Ovary (tissue), 9 donors: ENCODE measurements around the gene PTH1R. TPM values are rescaled to one million over a fixed set of nuclear protein-coding genes. Genes with fewer than 3 reads are reported as not detected.

ENCODE experiments used
- DNase-seq, 5 donors: peaks; one replicate each; pipeline ENCODE4 v3.0.0-alpha.2; 2019 to 2020
- H3K27ac ChIP-seq, 2 donors: fragments of 200-600 bp; one replicate each; pipeline versions ENCODE4 v1.5.1 to v1.8.0; 2019 to 2022
- H3K27me3 ChIP-seq: fragments of 200-600 bp; one replicate; pipeline ENCODE4 v1.8.0; 2022
- H3K36me3 ChIP-seq: fragments of 200-600 bp; sonication (generic); one replicate; pipeline ENCODE4 v1.5.1; 2019
- H3K4me1 ChIP-seq: one replicate; pipeline ENCODE4 v1.8.1; 2013; ENCODE audit warnings: mild to moderate bottlenecking, moderate library complexity; ENCODE audit not compliant: insufficient read depth
- H3K4me3 ChIP-seq: fragments of 200-600 bp; sonication (generic); one replicate; pipeline ENCODE4 v1.5.1; 2017
- H3K9me3 ChIP-seq, 2 donors: fragments of 200-600 bp in 1 of 2; sonication (generic) in 1 of 2; one replicate each; pipeline versions ENCODE4 v1.5.1 to v1.8.1; 2013 to 2019; ENCODE audit warnings: mild to moderate bottlenecking in 1 of 2, moderate library complexity in 1 of 2
- EP300 ChIP-seq: sonication (generic); formaldehyde crosslinking; IDR thresholded peaks from one replicate; pipeline ENCODE4 v1.6.1; 2017; ENCODE audit warnings: antibody characterized with exemption
- POLR2A ChIP-seq: fragments of 450-650 bp; IDR thresholded peaks from one replicate; pipeline ENCODE4 v1.6.1; 2017; ENCODE audit warnings: antibody characterized with exemption, mild to moderate bottlenecking, moderate library complexity
- WGBS, 3 donors: extraction: QIAGEN DNeasy Blood & Tissue Kit in 1 of 3; methylation state at CpG; one replicate each; pipeline versions ENCODE4 v1.1.5 to v1.1.7; 2013 to 2017; 5-methylcytosine and 5-hydroxymethylcytosine counted together
- intact Hi-C, 4 donors: fragments of 100-400 bp; cut with DNase I; formaldehyde crosslinking; loops; one replicate each; pipeline versions ENCODE4 v1.11.0 to v1.15.1; 2022 to 2023
- polyA plus RNA-seq, 2 donors: library from polyadenylated mRNA; stranded (reverse); fragments of 200-250 nt in 1 of 2; fragments of 350-450 nt in 1 of 2; fragmentation: Illumina TruSeq in 1 of 2; extraction: RNeasy Lipid Tissue Mini Kit (QIAGEN cat#74804) in 1 of 2; gene quantifications; one replicate each; pipeline ENCODE4 v1.2.3, GENCODE V29; 2013 to 2014
- total RNA-seq, 7 donors: library from RNA; depleted of rRNA in 2 of 7; stranded (reverse); fragments of >200 nt in 2 of 7; fragmentation: NEBNext Ultra II Directional in 3 of 7; extraction: Animal tissue kit (Norgen Biotek cat#: 25700) in 3 of 7; gene quantifications; one replicate each; pipeline versions ENCODE4 v1.1.0 to v1.2.4, GENCODE V29; 2016 to 2023
- TF ChIP-seq, protein P1 (sequence below), 3 donors: fragments of 450-650 bp in 2 of 3; fragments of 200-600 bp in 1 of 3; IDR thresholded peaks; one replicate each; pipeline versions ENCODE4 v1.5.1 to v1.8.0; 2016 to 2022; ENCODE audit warnings: antibody characterized with exemption in 3 of 3, mild to moderate bottlenecking in 1 of 3
- donor health status: DM: no; HTN: no; CAD: no; lungs with moderate emphysema.
- donor health status: DM: no; HTN: no; CAD: no.
- donor health status: Bipolar disorder and iron deficiency.
- donor health status: DM: yes; HTN: yes; CAD: no.
- donor health status: DM: no; HTN: no; CAD: no.
- donor health status: DM: yes; HTN: yes; CAD: no.

The PTH1R gene
- total and polyA plus RNA-seq, 9 donors: 3.8 to 23.9 (median 12.3) TPM

DNA sequence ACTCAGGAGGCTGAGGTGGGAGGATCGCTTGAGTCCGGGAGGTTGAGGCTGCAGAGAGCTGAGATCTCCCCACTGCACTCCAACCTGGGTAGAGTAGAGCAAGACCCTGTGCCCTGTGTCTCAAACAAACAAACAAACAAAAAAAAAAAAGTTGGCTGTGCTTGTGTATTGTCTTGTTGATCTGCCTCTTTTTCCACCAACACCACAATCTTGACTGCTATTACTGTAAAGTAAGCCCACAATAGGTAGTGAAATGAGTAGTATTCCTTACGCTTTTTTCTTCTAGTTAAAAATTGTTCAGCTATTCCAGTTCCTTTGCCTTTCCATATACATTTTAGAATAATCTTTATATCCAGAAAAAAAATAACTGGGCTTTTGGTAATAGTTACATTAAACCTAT, 35.5 kb downstream of the PTH1R start:
- intact Hi-C loops: no loop called here
- H3K27ac ChIP-seq: no peak overlapping the region
- 93 to 97% (median 97%) methylated on average over 3 of the region's 3 CpGs for WGBS, 3 donors
- H3K27me3 ChIP-seq: no peaks in the 10 kb centered on the region
- H3K4me3 ChIP-seq: no peak overlapping the region
- DNase-seq: no peak
- peaks cover 15% of the 10 kb centered on the region for H3K4me1 ChIP-seq
- TF ChIP-seq EP300: no peak
- TF ChIP-seq POLR2A: no peak
- TF ChIP-seq, protein P1, sequence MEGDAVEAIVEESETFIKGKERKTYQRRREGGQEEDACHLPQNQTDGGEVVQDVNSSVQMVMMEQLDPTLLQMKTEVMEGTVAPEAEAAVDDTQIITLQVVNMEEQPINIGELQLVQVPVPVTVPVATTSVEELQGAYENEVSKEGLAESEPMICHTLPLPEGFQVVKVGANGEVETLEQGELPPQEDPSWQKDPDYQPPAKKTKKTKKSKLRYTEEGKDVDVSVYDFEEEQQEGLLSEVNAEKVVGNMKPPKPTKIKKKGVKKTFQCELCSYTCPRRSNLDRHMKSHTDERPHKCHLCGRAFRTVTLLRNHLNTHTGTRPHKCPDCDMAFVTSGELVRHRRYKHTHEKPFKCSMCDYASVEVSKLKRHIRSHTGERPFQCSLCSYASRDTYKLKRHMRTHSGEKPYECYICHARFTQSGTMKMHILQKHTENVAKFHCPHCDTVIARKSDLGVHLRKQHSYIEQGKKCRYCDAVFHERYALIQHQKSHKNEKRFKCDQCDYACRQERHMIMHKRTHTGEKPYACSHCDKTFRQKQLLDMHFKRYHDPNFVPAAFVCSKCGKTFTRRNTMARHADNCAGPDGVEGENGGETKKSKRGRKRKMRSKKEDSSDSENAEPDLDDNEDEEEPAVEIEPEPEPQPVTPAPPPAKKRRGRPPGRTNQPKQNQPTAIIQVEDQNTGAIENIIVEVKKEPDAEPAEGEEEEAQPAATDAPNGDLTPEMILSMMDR (IDR thresholded peaks at IDR 0.05): no peak
- no peaks in the 10 kb centered on the region for H3K9me3 ChIP-seq
- H3K36me3 ChIP-seq: no peaks in the 10 kb centered on the region

DNA sequence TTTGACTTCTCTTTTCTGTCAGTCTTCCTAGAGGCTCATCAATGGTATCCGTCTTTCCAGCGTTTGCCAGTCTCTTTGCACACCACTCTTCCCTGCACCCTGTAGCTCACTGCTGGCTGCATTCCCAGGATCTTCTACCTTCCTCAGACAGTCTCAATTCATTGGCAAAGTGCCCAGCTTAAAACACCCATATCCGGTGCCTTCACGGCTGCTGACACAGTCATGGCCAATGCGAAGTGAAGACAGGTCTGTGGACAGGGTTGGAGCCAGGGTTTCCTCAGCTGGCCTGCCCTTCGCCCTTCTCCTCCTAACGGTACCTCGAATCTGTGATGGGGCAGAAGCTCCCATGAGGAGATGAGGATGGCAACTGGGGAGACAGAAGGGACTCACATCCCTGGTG, 36.1 kb downstream of the PTH1R start:
- TF ChIP-seq, protein P1 (IDR thresholded peaks at IDR 0.05): no peak
- TF ChIP-seq POLR2A (no peak), EP300 (no peak)
- H3K27ac ChIP-seq: no peak overlapping the region
- no peak overlapping the region for H3K4me3 ChIP-seq
- 45 to 48% (median 48%) methylated on average over 8 of the region's 8 CpGs for WGBS, 3 donors
- no peaks in the 10 kb centered on the region for H3K36me3 ChIP-seq
- intact Hi-C loops: no loop called here
- H3K9me3 ChIP-seq: no peaks in the 10 kb centered on the region
- H3K27me3 ChIP-seq: no peaks in the 10 kb centered on the region
- DNase-seq: peak in 2 of 5 donors; percentile 31 to 33
- peaks cover 11% of the 10 kb centered on the region for H3K4me1 ChIP-seq

DNA sequence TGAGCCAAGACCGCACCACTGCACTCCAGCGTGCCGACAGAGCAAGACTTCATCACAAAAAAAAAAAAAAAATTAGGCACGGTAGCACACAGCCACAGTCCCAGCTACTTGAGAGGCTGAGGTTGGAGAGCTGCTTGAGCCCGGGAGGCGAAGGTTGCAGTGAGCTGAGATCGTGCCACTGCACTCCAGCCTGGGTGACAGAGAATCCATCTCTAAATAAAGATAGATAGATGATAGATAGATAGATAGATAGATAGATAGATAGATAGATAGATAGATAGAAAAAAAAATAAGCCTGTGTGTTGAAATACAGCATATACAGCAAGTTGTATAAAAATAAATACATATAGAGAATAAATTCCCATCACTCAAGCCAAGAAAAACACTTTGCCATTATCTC, 37.3 kb downstream of the PTH1R start:
- DNase-seq: peak in 1 of 5 donors; percentile 21
- TF ChIP-seq, protein P1 (IDR thresholded peaks at IDR 0.05): no peak
- Histone ChIP-seq H3K4me3 (no peak overlapping the region), H3K27ac (no peak overlapping the region), H3K9me3 (no peaks in the 10 kb centered on the region), H3K36me3 (no peaks in the 10 kb centered on the region), H3K27me3 (no peaks in the 10 kb centered on the region), H3K4me1 (peaks cover under 1% of the 10 kb centered on the region)
- intact Hi-C loops: no loop called here
- WGBS, 3 donors: 79 to 85% (median 79%) methylated on average over 7 of the region's 7 CpGs

DNA sequence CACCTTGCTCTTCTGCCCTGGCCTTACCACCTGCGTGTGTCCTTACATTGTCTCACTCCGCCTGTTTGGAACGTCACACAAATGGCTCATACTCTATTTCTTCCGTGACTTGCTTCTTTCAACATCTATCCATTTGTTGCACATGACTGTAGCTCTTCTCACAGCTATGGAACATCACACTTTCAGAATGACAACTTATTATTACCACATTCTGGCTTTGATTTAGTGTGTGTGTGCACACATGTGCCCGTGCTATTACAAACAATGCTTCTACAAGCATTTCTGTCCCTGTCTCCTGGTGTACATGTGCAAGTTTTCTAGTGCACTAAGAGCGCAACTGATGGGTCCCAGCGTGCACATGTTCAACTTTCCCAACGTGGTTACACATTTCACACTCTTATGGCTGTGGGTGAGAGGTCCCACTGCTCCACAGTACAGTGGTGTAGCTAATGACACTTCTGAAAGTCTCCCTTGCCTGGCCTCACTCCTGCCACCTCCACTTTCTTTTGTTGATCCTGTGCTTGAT, 37.8 kb downstream of the PTH1R start:
- no peaks in the 10 kb centered on the region for H3K9me3 ChIP-seq
- intact Hi-C loops: no loop called here
- H3K36me3 ChIP-seq: no peaks in the 10 kb centered on the region
- 83 to 85% (median 84%) methylated on average over 8 of the region's 8 CpGs for WGBS, 3 donors
- no peaks in the 10 kb centered on the region for H3K27me3 ChIP-seq
- H3K4me3 ChIP-seq: no peak overlapping the region
- H3K4me1 ChIP-seq: no peaks in the 10 kb centered on the region
- TF ChIP-seq, protein P1 (IDR thresholded peaks at IDR 0.05): no peak
- no peak for TF ChIP-seq EP300
- TF ChIP-seq POLR2A: no peak
- peak in 1 of 5 donors; percentile 4 for DNase-seq
- H3K27ac ChIP-seq: no peak overlapping the region
